HG03095 (cell line): ENCODE results near the gene ATP6V0A4.
"Not testable (repeated sequence)": the region's sequence is repeated elsewhere in the genome, so short reads cannot be mapped to it uniquely, and the experiment has no call there.

Experiments
- ATAC-seq: cut with Tn5 transposase; IDR thresholded peaks from one replicate; pipeline ENCODE4 v1.9.1; 2021; ENCODE audit warnings: moderate library complexity; ENCODE audit not compliant: unreplicated experiment

ATP6V0A4 gene

GRCh38 chr7:138804618-138805017 is 6.6 kb upstream of the ATP6V0A4 start:
- no peak for ATAC-seq

GRCh38 chr7:138802706-138803105 is 4.7 kb upstream of the ATP6V0A4 start:
- ATAC-seq: no peak

GRCh38 chr7:138801256-138801655 is 3.3 kb upstream of the ATP6V0A4 start:
- no peak for ATAC-seq

- ATAC-seq: no peak
These were observed 1.5 kb upstream of the ATP6V0A4 start for GRCh38 chr7:138799336-138800000.

- no peak for ATAC-seq
These were observed 840 bp upstream of the ATP6V0A4 start for GRCh38 chr7:138798836-138799235.

GRCh38 chr7:138797046-138797445 is 950 bp downstream of the ATP6V0A4 start:
- not testable (repeated sequence) for ATAC-seq

DNA sequence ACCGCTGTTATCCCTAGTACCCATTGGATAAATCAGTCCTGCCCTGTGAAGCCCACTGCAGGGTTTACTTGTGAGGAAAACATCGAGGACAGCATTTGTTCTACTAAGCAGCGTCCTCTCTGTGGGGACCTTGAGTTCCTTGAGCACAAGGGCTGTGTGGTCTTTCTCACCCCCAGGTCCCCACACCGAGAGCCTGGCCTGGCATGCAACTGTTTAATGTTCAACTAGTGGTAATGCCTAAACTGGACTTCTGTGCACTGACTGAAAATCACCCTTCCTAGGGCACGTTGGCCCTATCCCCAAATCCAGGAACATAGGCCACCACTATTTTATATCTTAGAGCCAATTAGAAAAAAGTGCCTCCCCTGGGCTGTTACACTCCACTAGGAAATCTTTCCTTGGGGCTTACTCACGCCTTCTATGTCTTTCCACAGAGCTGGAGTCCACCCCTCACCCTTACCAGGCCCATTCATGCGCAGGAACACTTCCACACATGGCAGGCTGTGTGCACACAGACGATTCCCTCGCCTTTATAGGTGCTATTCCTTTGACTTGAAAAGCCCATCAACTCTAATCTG is 1.9 kb downstream of the ATP6V0A4 start:
- no peak for ATAC-seq

DNA sequence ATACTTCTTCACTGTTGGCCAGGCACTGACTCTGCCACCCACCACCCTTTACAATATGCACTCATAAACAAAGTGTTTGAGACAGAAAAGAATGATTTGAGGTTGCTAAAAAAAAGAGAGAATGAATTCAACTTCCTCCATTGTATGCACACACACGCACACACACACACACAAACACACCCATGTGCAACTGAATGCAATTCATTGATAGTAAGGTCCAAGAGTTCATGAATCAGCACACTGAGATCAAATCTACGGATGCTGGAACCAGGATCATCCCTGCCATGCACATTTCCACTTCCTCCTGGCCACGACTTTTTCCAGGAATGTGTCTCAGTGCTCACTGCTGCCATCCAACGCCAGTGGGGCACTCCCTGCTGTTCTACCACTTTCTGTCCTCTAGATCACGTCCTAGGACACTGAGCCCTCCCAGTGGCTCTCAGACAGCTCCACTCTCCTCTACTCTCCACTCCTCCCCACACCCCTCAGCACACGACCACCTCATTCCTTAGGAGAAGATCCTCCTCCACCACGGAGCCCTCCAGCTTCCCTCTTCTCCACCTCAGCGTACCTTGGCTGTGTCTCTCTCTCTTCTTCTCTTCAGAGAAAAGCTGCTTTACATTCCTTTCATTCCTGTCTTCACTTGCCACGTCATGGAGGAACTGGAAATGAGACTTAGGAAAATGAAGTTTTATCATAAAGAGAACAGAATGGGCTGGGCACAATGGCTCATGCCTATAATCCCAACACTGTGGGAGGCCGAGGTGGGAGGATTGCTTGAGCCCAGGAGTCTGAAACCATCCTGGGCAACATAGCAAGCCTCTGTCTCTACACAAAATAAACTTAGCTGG is 12.2 kb downstream of the ATP6V0A4 start:
- no peak for ATAC-seq

DNA sequence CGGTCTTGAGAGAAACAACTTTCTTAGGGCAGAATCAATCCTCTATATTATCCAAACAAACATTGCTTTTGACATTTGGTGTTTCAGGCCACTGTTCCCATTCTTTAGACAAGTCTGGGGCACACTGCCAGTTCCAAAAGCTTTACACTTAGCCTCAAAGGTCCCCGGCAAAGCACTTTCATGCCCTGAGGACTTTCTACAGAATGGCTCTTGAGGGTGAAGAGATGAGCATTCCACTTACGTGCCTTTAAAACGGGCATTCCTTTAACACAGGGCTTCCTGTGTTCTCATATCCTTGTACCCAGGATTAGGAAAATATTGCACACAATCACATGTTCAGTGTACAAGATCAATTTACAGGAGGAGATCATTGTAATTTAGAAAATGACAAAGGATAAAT is 13.3 kb downstream of the ATP6V0A4 start:
- ATAC-seq: no peak

GRCh38 chr7:138781004-138781403 is 17.0 kb downstream of the ATP6V0A4 start:
- ATAC-seq: no peak

- ATAC-seq: no peak
These were observed 21.7 kb downstream of the ATP6V0A4 start for GRCh38 chr7:138776166-138776833.

DNA sequence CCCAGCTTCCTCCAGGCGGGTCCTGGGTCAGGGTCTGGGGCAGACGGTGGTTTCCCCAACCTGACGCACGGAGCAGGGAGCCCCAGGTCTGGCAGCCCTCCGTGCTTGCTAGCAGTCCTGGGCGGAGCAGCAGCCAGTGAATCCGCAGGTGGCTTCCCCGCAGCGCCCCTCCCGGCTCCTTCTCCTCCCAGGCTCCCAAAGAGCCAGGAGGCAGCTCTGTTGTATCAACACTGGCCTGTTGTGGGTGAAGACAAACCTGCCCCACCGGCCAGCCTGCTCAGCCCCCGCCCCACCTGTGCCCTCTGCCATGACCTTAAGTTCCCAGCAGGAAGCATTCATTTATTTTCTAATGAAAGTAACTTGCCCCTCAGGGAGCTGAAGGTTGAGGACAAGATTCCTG is 24.2 kb downstream of the ATP6V0A4 start:
- ATAC-seq: no peak

DNA sequence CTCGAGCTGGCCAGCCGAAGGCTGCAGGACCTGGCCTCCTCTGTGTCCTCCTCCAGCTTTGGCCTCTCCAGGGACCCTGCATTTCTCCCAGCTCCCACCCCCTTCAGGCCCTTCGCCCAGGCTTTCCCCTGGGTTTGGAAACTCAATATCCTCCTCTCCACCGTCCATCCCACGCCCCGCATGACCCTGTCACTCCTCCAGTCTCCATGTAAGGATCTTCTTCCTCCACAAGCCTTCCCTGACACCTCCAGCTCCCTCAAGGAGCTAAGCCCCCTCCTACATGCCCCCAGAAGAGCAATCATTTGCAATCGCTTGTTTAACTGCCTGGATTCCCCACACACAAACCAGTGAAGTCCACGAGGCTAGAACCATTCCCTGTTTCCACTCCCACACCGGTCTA is 24.8 kb downstream of the ATP6V0A4 start:
- ATAC-seq: no peak

DNA sequence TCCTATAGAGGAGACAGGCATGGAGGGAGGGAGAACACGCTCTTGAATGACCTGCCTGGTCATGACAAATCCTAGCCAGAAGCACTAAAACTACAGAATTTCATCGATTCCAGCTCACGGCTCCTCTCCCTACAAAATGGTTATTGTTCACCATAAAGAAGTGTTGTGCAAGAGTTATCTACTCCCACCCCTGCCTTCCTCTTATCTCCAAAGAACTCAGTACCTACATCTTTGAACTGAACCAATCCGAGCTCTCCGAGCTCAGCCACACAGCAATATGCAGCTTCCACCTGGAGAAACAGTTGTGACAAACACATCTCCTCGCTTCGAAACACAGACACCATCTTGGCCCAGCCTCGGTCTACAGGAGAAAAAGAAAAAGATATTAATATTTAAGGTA is 27.1 kb downstream of the ATP6V0A4 start:
- no peak for ATAC-seq

DNA sequence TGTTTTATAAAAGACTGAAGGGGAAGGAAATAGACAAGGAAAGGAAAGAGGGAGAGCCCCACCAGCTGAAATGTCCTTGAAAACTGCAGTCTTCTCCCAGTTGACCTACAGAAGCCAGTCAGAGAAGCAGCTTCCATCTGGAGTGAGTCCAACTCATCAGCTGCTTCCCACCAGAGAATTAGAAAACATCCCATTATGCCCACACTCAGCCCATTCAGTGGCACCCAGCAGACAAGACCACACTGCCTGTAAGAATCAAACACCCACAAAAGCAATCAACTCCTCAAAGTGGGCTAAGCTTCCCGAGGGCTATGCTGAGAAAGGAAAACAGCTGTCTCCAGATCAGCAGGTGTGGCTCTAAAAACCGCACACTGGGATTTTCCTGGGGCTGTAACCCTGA is 29.8 kb downstream of the ATP6V0A4 start:
- ATAC-seq: no peak

GRCh38 chr7:138756591-138757242 is 41.3 kb downstream of the ATP6V0A4 start:
- no peak for ATAC-seq

- ATAC-seq: no peak
These were observed 42.0 kb downstream of the ATP6V0A4 start for GRCh38 chr7:138755842-138756590.

GRCh38 chr7:138755331-138755747 is 42.7 kb downstream of the ATP6V0A4 start:
- ATAC-seq: no peak

GRCh38 chr7:138753610-138754009 is 44.4 kb downstream of the ATP6V0A4 start:
- no peak for ATAC-seq

GRCh38 chr7:138753150-138753518 is 44.9 kb downstream of the ATP6V0A4 start:
- ATAC-seq: no peak
